ENCODE measurements around the gene ISG15.

- no peak for TF ChIP-seq POLR2AphosphoS5 (IDR thresholded peaks at IDR 0.05; ENCODE audit: borderline replicate concordance, low read depth, low read length)
- TF ChIP-seq EZH2 (IDR thresholded peaks at IDR 0.05) = no peak
Observed at GRCh38 chr1:981955-982558, 31.2 kb upstream of the ISG15 start, which contains the start of gene PERM1.
